Measurements from ENCODE around the gene MMUT.
"Not testable (repeated sequence)": the region's sequence is repeated elsewhere in the genome, so short reads cannot be mapped to it uniquely, and the experiment has no call there.

The MMUT gene

GRCh38 chr6:49490633-49491032 is 27.6 kb upstream of the MMUT start:
- H3K27ac ChIP-seq, result no peak overlapping the region
- peak; percentile 29 for TF ChIP-seq CTCF (conservative IDR thresholded peaks at IDR 0.05)

DNA sequence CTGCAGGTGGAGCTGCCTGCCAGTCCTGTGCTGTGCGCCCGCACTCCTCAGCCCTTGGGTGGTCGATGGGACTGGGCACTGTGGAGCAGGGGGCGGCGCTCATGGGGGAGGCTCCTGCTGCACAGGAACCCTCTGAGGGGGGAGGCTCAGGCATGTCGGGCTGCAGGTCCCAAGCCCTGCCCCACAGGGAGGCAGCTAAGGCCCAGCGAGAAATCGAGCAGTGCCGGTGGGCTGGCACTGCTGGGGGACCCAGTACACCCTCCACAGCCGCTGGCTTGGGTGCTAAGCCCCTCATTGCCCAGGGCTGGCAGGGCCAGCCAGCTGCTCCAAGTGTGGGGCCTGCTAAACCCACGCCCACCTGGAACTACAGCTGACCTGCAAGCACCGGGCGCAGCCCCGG is 20.3 kb upstream of the MMUT start:
- not testable (repeated sequence) for H3K27ac ChIP-seq

DNA sequence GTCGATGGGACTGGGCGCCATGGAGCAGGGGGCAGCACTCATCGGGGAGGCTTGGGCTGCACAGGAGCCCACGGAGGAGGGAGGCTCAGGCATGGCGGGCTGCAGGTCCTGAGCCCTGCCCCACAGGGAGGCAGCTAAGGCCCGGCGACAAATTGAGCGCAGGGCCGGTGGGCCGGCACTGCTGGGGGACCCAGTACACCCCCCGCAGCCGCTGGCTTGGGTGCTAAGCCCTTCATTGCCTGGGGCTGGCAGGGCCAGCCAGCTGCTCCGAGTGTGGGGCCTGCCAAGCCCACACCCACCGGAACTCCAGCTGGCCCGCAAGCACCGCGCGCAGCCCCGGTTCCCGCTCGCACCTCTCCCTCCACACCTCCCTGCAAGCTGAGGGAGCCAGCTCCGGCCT is 18.8 kb upstream of the MMUT start:
- H3K27ac ChIP-seq, result not testable (repeated sequence)

GRCh38 chr6:49479308-49479970 is 16.4 kb upstream of the MMUT start:
- no peak for TF ChIP-seq CTCF (conservative IDR thresholded peaks at IDR 0.05)
- no peak overlapping the region for H3K27ac ChIP-seq

- H3K27ac ChIP-seq, result not testable (repeated sequence)
Measured at GRCh38 chr6:49476564-49476963, 13.5 kb upstream of the MMUT start.

GRCh38 chr6:49468042-49468441 is 5.0 kb upstream of the MMUT start:
- TF ChIP-seq CTCF (conservative IDR thresholded peaks at IDR 0.05), result no peak
- H3K27ac ChIP-seq, result no peak overlapping the region

GRCh38 chr6:49464691-49465090 is 1.6 kb upstream of the MMUT start:
- H3K27ac ChIP-seq, result no peak overlapping the region
- no peak for TF ChIP-seq CTCF (conservative IDR thresholded peaks at IDR 0.05)

DNA sequence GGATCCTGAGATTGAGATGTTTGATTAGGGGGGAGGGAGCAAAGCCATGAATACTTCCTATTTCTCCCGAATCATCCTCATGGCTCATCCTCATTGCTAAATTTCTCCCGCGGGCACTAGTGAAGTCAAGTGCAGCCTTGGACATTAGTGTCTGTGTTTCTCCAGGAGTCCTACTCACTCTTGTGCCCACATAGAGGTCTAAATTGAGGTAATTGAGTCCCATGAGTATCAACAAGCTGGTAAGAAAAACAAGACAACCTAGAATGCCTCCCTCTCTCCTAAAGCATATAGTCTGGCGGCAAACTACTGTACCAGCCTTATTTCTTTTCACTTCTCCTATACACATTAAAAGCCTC is 537 bp upstream of the MMUT start:
- no peak for TF ChIP-seq CTCF (conservative IDR thresholded peaks at IDR 0.05)
- peak overlapping the region; percentile 80 for H3K27ac ChIP-seq

- no peak for TF ChIP-seq CTCF (conservative IDR thresholded peaks at IDR 0.05)
- H3K27ac ChIP-seq, result peak overlapping the region; percentile 80
Measured at GRCh38 chr6:49462599-49462926, 490 bp downstream of the MMUT start.

Measured in VCaP (cell line).